Hepatocyte (in vitro differentiated cells): ENCODE data around the gene MAP4.
"Not testable (repeated sequence)": the region's sequence is repeated elsewhere in the genome, so short reads cannot be mapped to it uniquely, and the experiment has no call there.

Experiments used
- CTCF ChIP-seq: fragments of 200-600 bp; sonication (generic); IDR thresholded peaks from 2 replicates; pipeline ENCODE4 v1.5.1; 2016; ENCODE audit warnings: antibody characterized with exemption, mild to moderate bottlenecking; ENCODE audit not compliant: poor library complexity
- EZH2 ChIP-seq: fragments of 200-600 bp; sonication (generic); IDR thresholded peaks from 2 replicates; pipeline ENCODE4 v1.6.1; 2016; ENCODE audit warnings: antibody characterized with exemption, mild to moderate bottlenecking, borderline replicate concordance

GRCh38 chr3:47887991-47888390, 128.2 kb downstream of the MAP4 start:
- TF ChIP-seq CTCF, EZH2: not testable (repeated sequence)
